Measurements from ENCODE around the gene KRT5.

KRT5 gene

DNA sequence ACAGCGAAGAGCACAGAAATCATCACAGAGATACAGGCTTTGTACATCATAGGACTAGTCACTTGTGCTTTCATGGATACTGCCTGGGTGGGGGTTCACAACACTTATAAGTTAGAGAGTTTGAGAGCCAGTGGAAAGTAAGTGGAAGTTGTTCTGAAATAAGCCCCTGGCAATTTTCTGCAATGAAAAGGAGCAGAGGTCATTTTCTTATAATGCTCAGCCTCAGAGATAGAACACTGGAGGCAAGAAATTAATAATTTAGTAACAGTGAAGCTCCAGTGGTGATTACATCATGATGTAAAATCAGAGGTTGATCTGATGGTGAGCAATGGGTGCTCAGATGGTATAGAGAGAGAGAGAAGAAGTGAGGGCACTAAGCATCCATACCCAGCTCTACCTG lies 33.0 kb downstream of the KRT5 start:
- TF ChIP-seq, protein P1, sequence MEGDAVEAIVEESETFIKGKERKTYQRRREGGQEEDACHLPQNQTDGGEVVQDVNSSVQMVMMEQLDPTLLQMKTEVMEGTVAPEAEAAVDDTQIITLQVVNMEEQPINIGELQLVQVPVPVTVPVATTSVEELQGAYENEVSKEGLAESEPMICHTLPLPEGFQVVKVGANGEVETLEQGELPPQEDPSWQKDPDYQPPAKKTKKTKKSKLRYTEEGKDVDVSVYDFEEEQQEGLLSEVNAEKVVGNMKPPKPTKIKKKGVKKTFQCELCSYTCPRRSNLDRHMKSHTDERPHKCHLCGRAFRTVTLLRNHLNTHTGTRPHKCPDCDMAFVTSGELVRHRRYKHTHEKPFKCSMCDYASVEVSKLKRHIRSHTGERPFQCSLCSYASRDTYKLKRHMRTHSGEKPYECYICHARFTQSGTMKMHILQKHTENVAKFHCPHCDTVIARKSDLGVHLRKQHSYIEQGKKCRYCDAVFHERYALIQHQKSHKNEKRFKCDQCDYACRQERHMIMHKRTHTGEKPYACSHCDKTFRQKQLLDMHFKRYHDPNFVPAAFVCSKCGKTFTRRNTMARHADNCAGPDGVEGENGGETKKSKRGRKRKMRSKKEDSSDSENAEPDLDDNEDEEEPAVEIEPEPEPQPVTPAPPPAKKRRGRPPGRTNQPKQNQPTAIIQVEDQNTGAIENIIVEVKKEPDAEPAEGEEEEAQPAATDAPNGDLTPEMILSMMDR (IDR thresholded peaks at IDR 0.05; ENCODE audit: insufficient read depth, low read length) = no peak
- TF ChIP-seq, protein P2, sequence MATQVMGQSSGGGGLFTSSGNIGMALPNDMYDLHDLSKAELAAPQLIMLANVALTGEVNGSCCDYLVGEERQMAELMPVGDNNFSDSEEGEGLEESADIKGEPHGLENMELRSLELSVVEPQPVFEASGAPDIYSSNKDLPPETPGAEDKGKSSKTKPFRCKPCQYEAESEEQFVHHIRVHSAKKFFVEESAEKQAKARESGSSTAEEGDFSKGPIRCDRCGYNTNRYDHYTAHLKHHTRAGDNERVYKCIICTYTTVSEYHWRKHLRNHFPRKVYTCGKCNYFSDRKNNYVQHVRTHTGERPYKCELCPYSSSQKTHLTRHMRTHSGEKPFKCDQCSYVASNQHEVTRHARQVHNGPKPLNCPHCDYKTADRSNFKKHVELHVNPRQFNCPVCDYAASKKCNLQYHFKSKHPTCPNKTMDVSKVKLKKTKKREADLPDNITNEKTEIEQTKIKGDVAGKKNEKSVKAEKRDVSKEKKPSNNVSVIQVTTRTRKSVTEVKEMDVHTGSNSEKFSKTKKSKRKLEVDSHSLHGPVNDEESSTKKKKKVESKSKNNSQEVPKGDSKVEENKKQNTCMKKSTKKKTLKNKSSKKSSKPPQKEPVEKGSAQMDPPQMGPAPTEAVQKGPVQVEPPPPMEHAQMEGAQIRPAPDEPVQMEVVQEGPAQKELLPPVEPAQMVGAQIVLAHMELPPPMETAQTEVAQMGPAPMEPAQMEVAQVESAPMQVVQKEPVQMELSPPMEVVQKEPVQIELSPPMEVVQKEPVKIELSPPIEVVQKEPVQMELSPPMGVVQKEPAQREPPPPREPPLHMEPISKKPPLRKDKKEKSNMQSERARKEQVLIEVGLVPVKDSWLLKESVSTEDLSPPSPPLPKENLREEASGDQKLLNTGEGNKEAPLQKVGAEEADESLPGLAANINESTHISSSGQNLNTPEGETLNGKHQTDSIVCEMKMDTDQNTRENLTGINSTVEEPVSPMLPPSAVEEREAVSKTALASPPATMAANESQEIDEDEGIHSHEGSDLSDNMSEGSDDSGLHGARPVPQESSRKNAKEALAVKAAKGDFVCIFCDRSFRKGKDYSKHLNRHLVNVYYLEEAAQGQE (IDR thresholded peaks at IDR 0.05; ENCODE audit: insufficient replicate concordance, low read depth) = no peak
- TF ChIP-seq GABPA (IDR thresholded peaks at IDR 0.05; ENCODE audit: low read depth) (no peak), SPI1 (IDR thresholded peaks at IDR 0.05; ENCODE audit: borderline replicate concordance, low read depth) (no peak), POLR2AphosphoS5 (IDR thresholded peaks at IDR 0.05; ENCODE audit: low read depth) (no peak)
- no peak for DNase-seq (ENCODE audit: low read depth in 1 of 2, low spot score in 1 of 2)
- H3K27ac ChIP-seq (replicated peaks) = no peak overlapping the region

DNA sequence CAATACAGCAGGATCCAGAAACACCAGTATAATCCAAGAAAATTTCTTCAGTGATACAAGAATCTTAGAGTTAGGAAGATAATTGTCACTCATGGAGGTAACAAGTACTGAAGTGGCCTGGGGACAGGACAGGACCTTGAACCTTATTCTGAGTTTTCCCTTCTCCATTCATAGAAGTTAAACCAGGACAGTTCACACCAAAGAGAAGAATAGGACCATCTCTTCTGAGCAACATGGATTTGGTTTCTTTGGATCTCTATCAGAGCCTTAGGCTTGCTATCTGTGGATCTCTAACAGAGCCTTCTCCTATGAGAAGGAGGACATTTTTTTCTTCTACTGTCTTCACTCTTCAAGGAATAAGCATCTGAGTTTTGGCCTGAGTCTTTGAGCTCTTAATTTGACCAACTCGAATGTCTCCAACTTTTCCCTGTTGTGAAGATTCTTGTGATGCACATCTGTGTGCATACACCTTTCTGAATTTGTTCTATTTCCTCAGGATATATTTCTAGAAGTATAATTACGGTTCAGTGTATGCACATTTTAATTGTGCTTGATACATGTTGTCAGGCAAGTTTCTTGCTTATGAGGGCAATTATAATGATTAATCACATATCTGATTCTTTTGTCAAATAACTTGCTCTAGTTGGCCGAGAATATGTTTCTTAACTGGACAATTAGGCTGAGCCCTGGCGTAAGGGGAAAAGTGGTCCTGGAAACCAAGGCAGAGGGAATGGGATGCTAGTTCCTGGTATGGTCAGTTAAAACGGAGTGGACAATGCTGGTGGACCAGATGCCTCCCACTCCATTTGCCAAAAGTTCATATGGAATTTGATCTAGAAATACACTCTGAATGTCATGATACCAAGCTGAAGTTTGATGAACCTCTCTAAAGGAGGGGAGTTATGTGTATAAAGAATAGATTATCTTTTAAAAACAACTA lies 33.8 kb downstream of the KRT5 start:
- TF ChIP-seq, protein P2 (IDR thresholded peaks at IDR 0.05; ENCODE audit: insufficient replicate concordance, low read depth) = no peak
- TF ChIP-seq POLR2AphosphoS5 (IDR thresholded peaks at IDR 0.05; ENCODE audit: low read depth) = no peak
- Histone ChIP-seq H3K27ac (replicated peaks) (no peak overlapping the region), H3K4me3 (replicated peaks; ENCODE audit: insufficient read depth, low read length) (no peak overlapping the region), H3K27me3 (ENCODE audit: insufficient read depth, poor library complexity, severe bottlenecking) (peaks cover 3% of the 10 kb centered on the region)
- DNase-seq (ENCODE audit: low read depth in 1 of 2, low spot score in 1 of 2) = no peak

More for the DNA sequence above, 33.0 kb downstream of the KRT5 start:
- Histone ChIP-seq H3K27me3 (ENCODE audit: insufficient read depth, poor library complexity, severe bottlenecking) (peaks cover 3% of the 10 kb centered on the region), H3K4me3 (replicated peaks; ENCODE audit: insufficient read depth, low read length) (no peak overlapping the region)

DNA sequence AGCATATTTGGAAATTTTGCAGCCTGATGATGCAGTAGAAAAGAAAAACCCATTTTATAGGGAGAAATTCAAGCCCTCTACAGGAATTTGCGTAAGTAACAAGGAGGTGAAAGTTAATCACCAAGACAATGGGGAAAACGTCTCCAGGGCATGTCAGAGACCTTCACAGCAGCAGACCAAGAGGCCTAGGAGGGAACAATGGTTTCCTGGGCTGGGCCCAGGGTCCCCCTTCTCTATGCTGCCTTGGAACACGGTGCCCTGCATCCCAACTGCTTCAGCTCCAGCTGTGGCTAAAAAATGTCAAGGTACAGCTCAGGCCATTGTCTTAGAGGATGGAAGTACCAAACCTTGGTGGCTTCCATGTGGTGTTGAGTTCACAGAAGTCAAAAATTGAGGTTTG lies 40.1 kb downstream of the KRT5 start:
- H3K4me3 ChIP-seq (replicated peaks; ENCODE audit: insufficient read depth, low read length) = no peak overlapping the region
- TF ChIP-seq GABPA (IDR thresholded peaks at IDR 0.05; ENCODE audit: low read depth) = no peak
- TF ChIP-seq, protein P1 (IDR thresholded peaks at IDR 0.05; ENCODE audit: insufficient read depth, low read length) = no peak
- no peak for TF ChIP-seq SPI1 (IDR thresholded peaks at IDR 0.05; ENCODE audit: borderline replicate concordance, low read depth)
- TF ChIP-seq, protein P2 (IDR thresholded peaks at IDR 0.05; ENCODE audit: insufficient replicate concordance, low read depth) = no peak
- TF ChIP-seq POLR2AphosphoS5 (IDR thresholded peaks at IDR 0.05; ENCODE audit: low read depth) = no peak
- DNase-seq (ENCODE audit: low read depth in 1 of 2, low spot score in 1 of 2) = no peak
- H3K27ac ChIP-seq (replicated peaks) = no peak overlapping the region
- peaks cover 10% of the 10 kb centered on the region for H3K27me3 ChIP-seq (ENCODE audit: insufficient read depth, poor library complexity, severe bottlenecking)

Measured in HL-60 (cell line).